ENCODE results near the gene RHOT2.

RHOT2 gene

GRCh38 chr16:682493-683395 is 14.8 kb downstream of the RHOT2 start:
- H3K4me2 ChIP-seq (ENCODE audit: low read length, poor library complexity, severe bottlenecking), result peak overlapping the region; percentile 91
- no peak overlapping the region for H2BK5ac ChIP-seq (ENCODE audit: low read depth, low read length, poor library complexity, severe bottlenecking)
- no peak overlapping the region for H2AFZ ChIP-seq (ENCODE audit: low read depth, low read length)
- H3K18ac ChIP-seq (ENCODE audit: low read depth in 1 of 2, low read length in 2 of 2), result no peak overlapping the region
- H3K4ac ChIP-seq (ENCODE audit: low read depth in 1 of 2, low read length in 2 of 2), result peak overlapping the region; percentile 7 to 9
- peak overlapping the region in 1 of 2 experiments; percentile 93 for H3K4me3 ChIP-seq (ENCODE audit: insufficient read depth in 1 of 2, low read depth in 1 of 2, low read length in 2 of 2)
- H4K8ac ChIP-seq (ENCODE audit: low read length), result peak overlapping the region; percentile 19
- H3K14ac ChIP-seq (ENCODE audit: low read length in 2 of 2), result no peak overlapping the region
- no peak overlapping the region for H2BK12ac ChIP-seq (ENCODE audit: low read length in 2 of 2)
- no peaks in the 10 kb centered on the region for H3K9me3 ChIP-seq (ENCODE audit: control insufficient read depth, low read length)
- no peak overlapping the region for H3K23ac ChIP-seq (ENCODE audit: low read length in 2 of 2)
- H4K91ac ChIP-seq (ENCODE audit: low read length), result peak overlapping the region; percentile 25
- H3K79me1 ChIP-seq (replicated peaks; ENCODE audit: low read length, poor library complexity, severe bottlenecking), result peaks cover 30% of the 10 kb centered on the region
- peaks cover 45 to 68% of the 10 kb centered on the region in 2 experiments for H3K36me3 ChIP-seq (ENCODE audit: control insufficient read depth in 1 of 2, insufficient read depth in 2 of 2, low read depth in 1 of 2, low read length in 2 of 2)
- no peak for DNase-seq
- H2AK5ac ChIP-seq (ENCODE audit: low read length, severe bottlenecking), result no peak overlapping the region
- no peak overlapping the region for H2BK120ac ChIP-seq (ENCODE audit: low read depth, low read length)
- 93% methylated on average over 34 of the region's 36 CpGs for WGBS
- no peak overlapping the region for H3K27ac ChIP-seq (ENCODE audit: low read length, poor library complexity, severe bottlenecking)
- peak overlapping the region; percentile 84 for H3K9ac ChIP-seq (ENCODE audit: low read length)
- no peak overlapping the region for H2BK15ac ChIP-seq (ENCODE audit: low read depth, poor library complexity, severe bottlenecking)
- H3K27me3 ChIP-seq (ENCODE audit: control insufficient read depth in 1 of 2, insufficient read depth in 1 of 2, low read length in 2 of 2), result no peaks in the 10 kb centered on the region
- peaks cover 65% of the 10 kb centered on the region for H3K4me1 ChIP-seq (ENCODE audit: control insufficient read depth, insufficient read depth, low read depth, low read length)

GRCh38 chr16:683396-684070 is 15.6 kb downstream of the RHOT2 start:
- Histone ChIP-seq H3K27me3 (ENCODE audit: control insufficient read depth in 1 of 2, insufficient read depth in 1 of 2, low read length in 2 of 2) (no peaks in the 10 kb centered on the region), H3K18ac (ENCODE audit: low read depth in 1 of 2, low read length in 2 of 2) (peak overlapping the region; percentile 86 to 88), H3K14ac (ENCODE audit: low read length in 2 of 2) (peak overlapping the region in 1 of 2 experiments; percentile 96), H2BK120ac (ENCODE audit: low read depth, low read length) (no peak overlapping the region), H2BK15ac (ENCODE audit: low read depth, poor library complexity, severe bottlenecking) (no peak overlapping the region), H2AFZ (ENCODE audit: low read depth, low read length) (peak overlapping the region; percentile 20), H2BK5ac (ENCODE audit: low read depth, low read length, poor library complexity, severe bottlenecking) (no peak overlapping the region), H3K4me3 (ENCODE audit: insufficient read depth in 1 of 2, low read depth in 1 of 2, low read length in 2 of 2) (peak overlapping the region; percentile 81 to 85), H3K9me3 (ENCODE audit: control insufficient read depth, low read length) (no peaks in the 10 kb centered on the region), H4K8ac (ENCODE audit: low read length) (peak overlapping the region; percentile 96), H2AK5ac (ENCODE audit: low read length, severe bottlenecking) (no peak overlapping the region), H3K4me2 (ENCODE audit: low read length, poor library complexity, severe bottlenecking) (peak overlapping the region; percentile 91), H3K4me1 (ENCODE audit: control insufficient read depth, insufficient read depth, low read depth, low read length) (peaks cover 64% of the 10 kb centered on the region), H4K91ac (ENCODE audit: low read length) (peak overlapping the region; percentile 97), H2BK12ac (ENCODE audit: low read length in 2 of 2) (peak overlapping the region in 1 of 2 experiments; percentile 51), H3K9ac (ENCODE audit: low read length) (peak overlapping the region; percentile 84), H3K23ac (ENCODE audit: low read length in 2 of 2) (peak overlapping the region in 1 of 2 experiments; percentile 75), H3K27ac (ENCODE audit: low read length, poor library complexity, severe bottlenecking) (peak overlapping the region; percentile 14), H3K36me3 (ENCODE audit: control insufficient read depth in 1 of 2, insufficient read depth in 2 of 2, low read depth in 1 of 2, low read length in 2 of 2) (peaks cover 47 to 68% of the 10 kb centered on the region in 2 experiments), H3K79me1 (replicated peaks; ENCODE audit: low read length, poor library complexity, severe bottlenecking) (peaks cover 31% of the 10 kb centered on the region), H3K4ac (ENCODE audit: low read depth in 1 of 2, low read length in 2 of 2) (peak overlapping the region in 1 of 2 experiments; percentile 89)
- WGBS, result 15% methylated on average over 54 of the region's 57 CpGs
- no peak for DNase-seq

GRCh38 chr16:684071-684794 is 16.3 kb downstream of the RHOT2 start, which contains the start of gene JMJD8:
JMJD8 (minus strand) TSS chr16:684334; CDS start chr16:684319, 15 bp downstream.
- H2AFZ ChIP-seq (ENCODE audit: low read depth, low read length), result peak within 1 kb of the TSS; percentile 69
- H3K79me1 ChIP-seq (replicated peaks; ENCODE audit: low read length, poor library complexity, severe bottlenecking), result peaks cover 38% of the 10 kb centered on the region
- peak within 1 kb of the TSS; percentile 86 to 88 for H3K18ac ChIP-seq (ENCODE audit: low read depth in 1 of 2, low read length in 2 of 2)
- WGBS, result 12% methylated on average over 80 of the region's 91 CpGs
- H3K9ac ChIP-seq (ENCODE audit: low read length), result peak within 1 kb of the TSS; percentile 84
- H3K23ac ChIP-seq (ENCODE audit: low read length in 2 of 2), result peak within 1 kb of the TSS; percentile 72 to 75
- peak within 1 kb of the TSS in 1 of 2 experiments; percentile 96 for H3K14ac ChIP-seq (ENCODE audit: low read length in 2 of 2)
- peak within 1 kb of the TSS; percentile 91 for H3K4me2 ChIP-seq (ENCODE audit: low read length, poor library complexity, severe bottlenecking)
- H2BK120ac ChIP-seq (ENCODE audit: low read depth, low read length), result no peak within 1 kb of the TSS
- H4K8ac ChIP-seq (ENCODE audit: low read length), result peak within 1 kb of the TSS; percentile 96
- peak within 1 kb of the TSS in 1 of 2 experiments; percentile 89 for H3K4ac ChIP-seq (ENCODE audit: low read depth in 1 of 2, low read length in 2 of 2)
- peaks cover 64% of the 10 kb centered on the region for H3K4me1 ChIP-seq (ENCODE audit: control insufficient read depth, insufficient read depth, low read depth, low read length)
- H3K27ac ChIP-seq (ENCODE audit: low read length, poor library complexity, severe bottlenecking), result peak within 1 kb of the TSS; percentile 14
- no peak within 1 kb of the TSS for H2BK5ac ChIP-seq (ENCODE audit: low read depth, low read length, poor library complexity, severe bottlenecking)
- no peaks in the 10 kb centered on the region for H3K9me3 ChIP-seq (ENCODE audit: control insufficient read depth, low read length)
- H2BK12ac ChIP-seq (ENCODE audit: low read length in 2 of 2), result peak within 1 kb of the TSS in 1 of 2 experiments; percentile 51
- H3K36me3 ChIP-seq (ENCODE audit: control insufficient read depth in 1 of 2, insufficient read depth in 2 of 2, low read depth in 1 of 2, low read length in 2 of 2), result peaks cover 47 to 74% of the 10 kb centered on the region in 2 experiments
- H3K27me3 ChIP-seq (ENCODE audit: control insufficient read depth in 1 of 2, insufficient read depth in 1 of 2, low read length in 2 of 2), result no peaks in the 10 kb centered on the region
- peak within 1 kb of the TSS; percentile 97 for H4K91ac ChIP-seq (ENCODE audit: low read length)
- H2BK15ac ChIP-seq (ENCODE audit: low read depth, poor library complexity, severe bottlenecking), result no peak within 1 kb of the TSS
- H3K4me3 ChIP-seq (ENCODE audit: insufficient read depth in 1 of 2, low read depth in 1 of 2, low read length in 2 of 2), result peak within 1 kb of the TSS; percentile 81 to 85
- peak; percentile 95 for DNase-seq
- no peak within 1 kb of the TSS for H2AK5ac ChIP-seq (ENCODE audit: low read length, severe bottlenecking)

Measured in mesenchymal stem cell (in vitro differentiated cells and primary cell).